Left ventricle myocardium inferior (tissue), 1 donor: ENCODE measurements around the gene MT1A. TPM values are rescaled to one million over a fixed set of nuclear protein-coding genes. Genes with fewer than 3 reads are reported as not detected.

Source experiments
- DNase-seq: peaks from one replicate; pipeline ENCODE4 v3.0.0-alpha.2; 2020
- H3K27ac ChIP-seq: fragments of 200-600 bp; replicated peaks from 2 replicates; pipeline ENCODE4 v1.8.0; 2021
- H3K27me3 ChIP-seq: fragments of 200-600 bp; 2 replicates; pipeline ENCODE4 v1.8.0; 2021; ENCODE audit warnings: low read depth
- H3K36me3 ChIP-seq: fragments of 200-600 bp; 2 replicates; pipeline ENCODE4 v1.8.0; 2021
- H3K4me1 ChIP-seq: fragments of 200-600 bp; 2 replicates; pipeline ENCODE4 v1.8.0; 2021
- H3K4me3 ChIP-seq: fragments of 200-600 bp; 2 replicates; pipeline ENCODE4 v1.8.0; 2021; ENCODE audit warnings: mild to moderate bottlenecking, moderate library complexity
- H3K9me3 ChIP-seq: fragments of 200-600 bp; replicated peaks from 2 replicates; pipeline ENCODE4 v1.8.0; 2021
- intact Hi-C: fragments of 100-400 bp; cut with micrococcal nuclease; formaldehyde crosslinking; loops from one replicate; pipeline ENCODE4 v1.11.0; 2022
- total RNA-seq: library from RNA; stranded (reverse); fragmentation: NEBNext Ultra II Directional; extraction: Animal tissue kit (Norgen Biotek cat#: 25700); gene quantifications from one replicate; pipeline ENCODE4 v1.2.1, GENCODE V29; 2021
- TF ChIP-seq, protein P1 (sequence below): fragments of 200-600 bp; IDR thresholded peaks from 2 replicates; pipeline ENCODE4 v1.8.0; 2021; ENCODE audit warnings: antibody characterized with exemption, mild to moderate bottlenecking, borderline replicate concordance
- donor health status: DM: no; HTN: yes; CAD: no; lungs with severe emphysema.

MT1A gene
- total RNA-seq, 1 donor from 2014 or later: 1.2 TPM

- peak overlapping the region; percentile 69 for H3K4me3 ChIP-seq
- TF ChIP-seq, protein P1, sequence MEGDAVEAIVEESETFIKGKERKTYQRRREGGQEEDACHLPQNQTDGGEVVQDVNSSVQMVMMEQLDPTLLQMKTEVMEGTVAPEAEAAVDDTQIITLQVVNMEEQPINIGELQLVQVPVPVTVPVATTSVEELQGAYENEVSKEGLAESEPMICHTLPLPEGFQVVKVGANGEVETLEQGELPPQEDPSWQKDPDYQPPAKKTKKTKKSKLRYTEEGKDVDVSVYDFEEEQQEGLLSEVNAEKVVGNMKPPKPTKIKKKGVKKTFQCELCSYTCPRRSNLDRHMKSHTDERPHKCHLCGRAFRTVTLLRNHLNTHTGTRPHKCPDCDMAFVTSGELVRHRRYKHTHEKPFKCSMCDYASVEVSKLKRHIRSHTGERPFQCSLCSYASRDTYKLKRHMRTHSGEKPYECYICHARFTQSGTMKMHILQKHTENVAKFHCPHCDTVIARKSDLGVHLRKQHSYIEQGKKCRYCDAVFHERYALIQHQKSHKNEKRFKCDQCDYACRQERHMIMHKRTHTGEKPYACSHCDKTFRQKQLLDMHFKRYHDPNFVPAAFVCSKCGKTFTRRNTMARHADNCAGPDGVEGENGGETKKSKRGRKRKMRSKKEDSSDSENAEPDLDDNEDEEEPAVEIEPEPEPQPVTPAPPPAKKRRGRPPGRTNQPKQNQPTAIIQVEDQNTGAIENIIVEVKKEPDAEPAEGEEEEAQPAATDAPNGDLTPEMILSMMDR: no peak
- H3K27ac ChIP-seq: peak overlapping the region; percentile 84
- H3K4me1 ChIP-seq: peaks cover 30% of the 10 kb centered on the region
- H3K36me3 ChIP-seq: no peaks in the 10 kb centered on the region
- no peak for DNase-seq
- H3K9me3 ChIP-seq: no peaks in the 10 kb centered on the region
- H3K27me3 ChIP-seq: peaks cover 42% of the 10 kb centered on the region
- intact Hi-C loops: no loop called here
Observed at GRCh38 chr16:56632848-56633365, 5.6 kb upstream of the MT1A start.

DNA sequence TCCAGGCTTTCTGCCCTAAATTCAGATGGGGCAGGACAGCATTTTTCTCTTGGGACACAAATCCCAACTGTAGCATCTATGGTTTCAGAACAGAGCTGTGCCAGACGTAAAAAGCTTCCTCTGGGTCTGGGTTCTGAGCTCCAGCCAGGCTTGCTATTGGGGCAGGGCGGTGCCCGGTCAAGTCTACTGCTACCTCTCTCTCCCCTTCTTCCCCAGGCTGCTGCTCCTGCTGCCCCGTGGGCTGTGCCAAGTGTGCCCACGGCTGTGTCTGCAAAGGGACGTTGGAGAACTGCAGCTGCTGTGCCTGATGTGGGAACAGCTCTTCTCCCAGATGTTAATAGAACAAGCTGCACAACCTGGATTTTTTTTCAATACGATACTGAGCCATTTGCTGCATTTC, 4.9 kb upstream of the MT1A start:
- TF ChIP-seq, protein P1: no peak
- Histone ChIP-seq H3K4me3 (peak overlapping the region; percentile 69), H3K9me3 (no peaks in the 10 kb centered on the region), H3K27ac (peak overlapping the region; percentile 84), H3K36me3 (no peaks in the 10 kb centered on the region), H3K4me1 (peaks cover 36% of the 10 kb centered on the region), H3K27me3 (peaks cover 48% of the 10 kb centered on the region)
- DNase-seq: no peak
- intact Hi-C loops: no loop called here

DNA sequence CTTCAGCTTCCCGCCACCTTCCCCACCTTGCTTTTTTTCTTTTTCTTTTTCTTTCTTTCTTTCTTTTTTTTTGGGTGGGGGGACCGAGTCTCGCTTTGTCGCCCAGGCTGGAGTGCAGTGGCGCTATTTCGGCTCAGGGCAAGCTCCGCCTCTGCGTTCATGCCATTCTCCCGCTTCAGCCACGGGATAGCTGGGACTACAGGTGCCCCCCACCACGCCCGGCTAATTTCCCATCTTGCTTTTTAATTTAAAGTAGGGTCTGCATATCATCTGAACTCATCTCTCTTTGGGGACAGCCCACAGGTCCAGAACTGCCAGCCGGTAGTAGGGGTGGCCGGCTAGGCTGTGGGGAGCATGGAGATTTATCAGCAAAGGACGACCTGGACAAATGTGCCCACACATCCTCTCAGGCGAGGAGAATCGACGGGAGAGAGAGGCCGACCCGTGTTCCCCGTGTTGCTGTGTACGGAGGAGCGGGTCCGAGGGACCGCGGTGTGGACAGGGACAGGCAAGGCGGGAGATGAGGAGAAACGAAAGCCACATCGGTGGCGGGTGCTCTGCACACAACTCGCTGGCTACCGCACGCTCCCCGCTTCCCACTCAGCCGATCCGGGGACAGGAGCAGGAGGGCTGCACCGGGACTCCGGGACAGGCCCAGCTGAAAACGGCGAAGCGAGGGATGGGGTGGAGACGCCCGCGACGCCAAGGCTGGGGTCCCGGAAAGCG, 3.6 kb upstream of the MT1A start:
- Histone ChIP-seq H3K36me3 (no peaks in the 10 kb centered on the region), H3K9me3 (no peaks in the 10 kb centered on the region), H3K4me3 (peak overlapping the region; percentile 51), H3K27ac (no peak overlapping the region), H3K27me3 (peaks cover 62% of the 10 kb centered on the region), H3K4me1 (peaks cover 44% of the 10 kb centered on the region)
- intact Hi-C loops: no loop called here
- TF ChIP-seq, protein P1: no peak
- no peak for DNase-seq

DNA sequence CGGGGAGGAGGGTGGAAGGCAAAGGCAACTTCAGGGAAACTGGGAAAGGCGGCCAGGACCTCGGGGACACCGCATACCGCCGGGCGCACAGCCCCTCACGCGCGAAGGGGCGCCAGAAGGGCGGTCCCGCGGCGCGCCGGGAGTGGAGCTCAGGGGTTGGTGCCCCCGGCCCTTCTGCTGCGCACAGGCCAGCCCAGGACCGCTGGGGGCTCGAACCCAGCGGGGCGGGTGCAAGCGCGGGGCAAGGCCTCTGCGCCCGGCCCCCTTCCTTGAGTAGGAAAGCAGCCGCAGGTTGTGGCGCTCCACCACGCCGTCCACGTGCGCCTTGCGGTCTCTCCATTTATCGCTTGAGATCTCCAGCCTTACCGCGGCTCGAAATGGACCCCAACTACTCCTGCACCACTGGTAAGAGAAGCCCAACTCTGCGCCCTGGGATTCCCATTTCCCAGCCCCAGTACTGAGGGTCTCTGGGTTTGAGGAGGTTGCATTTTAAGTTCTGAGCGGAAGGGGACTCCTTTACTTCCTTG, 3.0 kb upstream of the MT1A start:
- DNase-seq: no peak
- Histone ChIP-seq H3K9me3 (no peaks in the 10 kb centered on the region), H3K27me3 (peaks cover 68% of the 10 kb centered on the region), H3K4me3 (peak overlapping the region; percentile 51), H3K36me3 (no peaks in the 10 kb centered on the region), H3K4me1 (peaks cover 44% of the 10 kb centered on the region), H3K27ac (no peak overlapping the region)
- intact Hi-C loops: no loop called here
- TF ChIP-seq, protein P1: no peak

DNA sequence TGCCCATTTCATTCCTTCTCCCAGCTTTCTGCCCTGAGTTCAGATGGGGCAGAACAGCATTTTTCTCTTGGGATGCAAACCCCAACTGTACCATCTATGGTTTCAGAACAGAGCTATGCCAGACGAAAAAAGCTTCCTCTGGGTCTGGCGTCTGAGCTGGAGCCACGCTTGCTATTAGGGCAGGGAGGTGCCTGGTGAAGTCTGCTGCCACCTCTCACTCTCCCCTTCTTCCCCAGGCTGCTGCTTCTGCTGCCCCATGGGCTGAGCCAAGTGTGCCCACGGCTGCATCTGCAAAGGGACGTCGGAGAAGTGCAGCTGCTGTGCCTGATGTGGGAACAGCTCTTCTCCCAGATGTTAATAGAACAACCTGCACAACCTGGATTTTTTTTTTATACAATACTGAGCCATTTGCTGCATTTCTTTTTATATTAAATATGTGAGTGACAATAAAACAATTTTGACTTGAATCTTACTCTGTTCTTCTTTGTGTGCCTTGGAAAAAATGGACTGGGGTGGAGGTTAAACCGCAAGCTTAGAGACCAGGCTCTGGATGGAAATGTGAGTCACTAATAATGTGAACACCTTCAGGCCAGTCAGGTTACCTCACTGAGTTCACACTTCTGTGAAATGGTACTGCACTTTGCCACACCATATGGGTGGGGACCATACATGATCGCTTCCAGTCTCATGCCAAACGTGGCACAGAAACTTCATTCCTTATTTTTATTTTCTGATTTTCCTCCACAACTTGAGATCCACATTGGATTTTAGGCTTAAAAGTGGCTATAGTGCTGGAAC, 1.7 kb upstream of the MT1A start:
- H3K27me3 ChIP-seq: peaks cover 77% of the 10 kb centered on the region
- intact Hi-C loops: no loop called here
- no peaks in the 10 kb centered on the region for H3K9me3 ChIP-seq
- no peak overlapping the region for H3K4me3 ChIP-seq
- TF ChIP-seq, protein P1: no peak
- H3K4me1 ChIP-seq: peaks cover 36% of the 10 kb centered on the region
- DNase-seq: no peak
- no peak overlapping the region for H3K27ac ChIP-seq
- H3K36me3 ChIP-seq: no peaks in the 10 kb centered on the region
